Psoas muscle (tissue), 8 donors: Measurements from ENCODE around the gene DRICH1. TPM values are rescaled to one million over a fixed set of nuclear protein-coding genes. Genes with fewer than 3 reads are reported as not detected.

Experiments used
- ATAC-seq, 4 donors: fragments of 200-7000 bp; cut with Tn5 transposase; one replicate each; pipeline ENCODE4 v1.9.1; 2020; ENCODE audit warnings: moderate library complexity in 3 of 4, mild to moderate bottlenecking in 2 of 4
- DNase-seq, 2 donors: peaks; one replicate each; pipeline ENCODE4 v3.0.0-alpha.2; 2020
- H3K27ac ChIP-seq: fragments of 200-600 bp; one replicate; pipeline ENCODE4 v1.8.0; 2022
- H3K27me3 ChIP-seq, 3 donors: fragments of 200-600 bp in 1 of 3; one replicate each; pipeline versions ENCODE4 v1.6.1 to v1.8.0; 2013 to 2022; ENCODE audit warnings: low read length in 2 of 3, mild to moderate bottlenecking in 2 of 3, moderate library complexity in 1 of 3; ENCODE audit not compliant: insufficient read depth in 3 of 3
- H3K36me3 ChIP-seq, 2 donors: fragments of 200-600 bp in 1 of 2; one replicate each; pipeline versions ENCODE4 v1.6.1 to v1.8.0; 2013 to 2022; ENCODE audit warnings: low read depth in 1 of 2, mild to moderate bottlenecking in 1 of 2, moderate library complexity in 1 of 2; ENCODE audit not compliant: insufficient read depth in 1 of 2
- H3K4me1 ChIP-seq: fragments of 200-600 bp; one replicate; pipeline ENCODE4 v1.8.0; 2022
- H3K4me3 ChIP-seq: fragments of 200-600 bp; one replicate; pipeline ENCODE4 v1.8.0; 2022; ENCODE audit warnings: mild to moderate bottlenecking
- H3K9me3 ChIP-seq: fragments of 200-600 bp; one replicate; pipeline ENCODE4 v1.8.0; 2022
- CTCF ChIP-seq: fragments of 200-600 bp; IDR thresholded peaks from one replicate; pipeline ENCODE4 v1.8.0; 2022; ENCODE audit warnings: antibody characterized with exemption
- WGBS, 3 donors: extraction: QIAGEN DNeasy Blood & Tissue Kit; methylation state at CpG; one replicate each; pipeline versions ENCODE4 v1.1.6 to v1.1.7; 2013; 5-methylcytosine and 5-hydroxymethylcytosine counted together
- intact Hi-C, 2 donors: fragments of 100-400 bp; cut with DNase I; formaldehyde crosslinking; loops; one replicate each; pipeline versions ENCODE4 v1.11.0 to v1.14.2; 2022
- polyA plus RNA-seq, 3 donors: library from polyadenylated mRNA; stranded (reverse); fragments of 200-250 nt; gene quantifications; one replicate each; pipeline ENCODE4 v1.2.3, GENCODE V29; 2013
- total RNA-seq, 4 donors: library from RNA; stranded (reverse); fragmentation: NEBNext Ultra II Directional in 2 of 4; extraction: Animal tissue kit (Norgen Biotek cat#: 25700) in 2 of 4; gene quantifications; one replicate each; pipeline versions ENCODE4 v1.2.1 to v1.2.4, GENCODE V29; 2021 to 2023
- donor health status: healthy with polysubstance abuse.
- donor health status: DM: no; HTN: no; CAD: no; lungs with moderate emphysema.
- donor health status: Bipolar disorder and iron deficiency.
- donor health status: healthy.
- donor health status: DM: yes; HTN: yes; CAD: no.
- donor health status: DM: no; HTN: no; CAD: no.
- donor health status: DM: no; HTN: no; CAD: no.
- donor health status: DM: yes; HTN: yes; CAD: no.

Gene DRICH1
- total and polyA plus RNA-seq, 7 donors = 0.03 to 0.21 (median 0.07) TPM; not detected in 4

DNA sequence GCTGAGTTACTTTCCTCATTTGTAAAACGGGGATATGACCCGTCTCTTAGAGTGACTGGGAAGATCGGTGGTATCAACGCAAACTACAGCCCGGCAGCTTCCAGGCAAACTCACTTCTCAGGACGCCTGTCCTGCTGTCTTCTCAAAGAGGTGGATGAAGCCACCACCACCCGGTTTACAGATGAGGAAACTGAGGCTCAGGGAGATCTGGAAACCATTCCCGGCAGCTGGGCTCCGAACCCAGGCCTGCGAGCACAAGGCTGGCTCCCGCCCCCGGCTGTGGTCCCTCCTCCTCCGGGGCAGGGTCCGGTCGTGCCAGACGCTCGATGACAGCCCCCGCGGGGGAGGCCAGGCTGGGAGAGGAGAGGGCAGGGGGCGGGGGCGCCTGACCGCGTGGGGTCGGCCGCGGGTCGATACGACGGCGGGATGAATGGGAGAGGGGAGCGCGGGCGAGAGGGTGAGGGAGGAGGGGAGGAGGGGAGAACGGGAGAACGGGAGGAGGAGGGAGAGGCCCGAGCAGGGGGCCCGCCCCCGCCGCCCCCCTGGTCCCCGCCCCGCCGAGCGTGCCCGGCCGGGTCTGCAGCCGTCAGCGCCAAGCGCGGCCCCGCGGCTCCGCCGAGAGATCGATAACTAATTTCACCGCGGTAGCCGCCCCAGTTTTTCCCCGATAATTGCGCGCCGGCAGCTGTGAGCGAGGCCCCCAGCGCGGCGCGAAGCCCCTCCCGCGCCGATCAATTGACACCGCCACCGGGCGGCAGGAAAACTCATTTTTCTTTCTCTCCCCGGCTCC lies 66.0 kb downstream of the DRICH1 start:
- WGBS, 3 donors = 1 to 2% (median 1%) methylated on average over 35 to 71 of the region's 73 CpGs
- TF ChIP-seq CTCF = no peak
- peaks cover 0 to 43% (median 4%) of the 10 kb centered on the region in 3 donors for H3K27me3 ChIP-seq
- intact Hi-C loops = no loop called here
- no peak overlapping the region for H3K27ac ChIP-seq
- no peaks in the 10 kb centered on the region for H3K36me3 ChIP-seq
- H3K4me1 ChIP-seq = no peaks in the 10 kb centered on the region
- peak in 1 of 2 donors; percentile 43 for DNase-seq
- peak overlapping the region; percentile 55 for H3K4me3 ChIP-seq
- no peak for ATAC-seq
- no peaks in the 10 kb centered on the region for H3K9me3 ChIP-seq

DNA sequence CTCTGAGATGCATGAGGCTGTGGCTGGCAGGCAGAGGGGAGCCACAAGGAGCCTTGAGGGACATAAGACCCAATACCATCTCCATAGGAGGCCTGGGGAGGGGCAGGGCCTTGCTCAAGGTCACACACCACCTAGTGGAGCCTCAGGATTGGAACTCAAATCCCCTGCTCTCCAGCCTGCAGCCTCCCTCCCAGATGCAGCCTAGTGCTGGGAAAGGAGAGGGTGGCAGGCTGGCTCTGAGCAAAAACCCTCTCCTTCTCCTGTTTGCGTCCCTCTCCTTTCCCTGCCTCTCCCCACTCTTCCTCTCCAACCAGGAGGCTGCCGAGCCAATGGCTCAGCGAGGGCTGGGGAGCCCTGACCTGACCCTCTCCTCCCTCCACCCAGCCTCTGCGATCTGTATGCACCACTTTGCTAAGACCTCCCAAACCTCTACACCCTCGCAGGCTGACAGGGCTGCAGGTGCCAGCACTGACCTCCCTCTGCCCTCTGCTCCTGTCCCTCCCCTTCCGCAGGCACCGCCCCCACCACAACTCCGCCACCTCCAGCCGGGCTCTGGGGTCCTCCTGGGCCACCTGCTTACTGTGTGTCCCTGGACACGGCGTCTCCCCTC lies 66.7 kb downstream of the DRICH1 start:
- intact Hi-C loops = no loop called here
- Histone ChIP-seq H3K4me1 (no peaks in the 10 kb centered on the region), H3K9me3 (no peaks in the 10 kb centered on the region), H3K27ac (no peak overlapping the region), H3K36me3 (no peaks in the 10 kb centered on the region), H3K27me3 (peaks cover 0 to 43% (median 4%) of the 10 kb centered on the region in 3 donors), H3K4me3 (peak overlapping the region; percentile 55)
- peak in 1 of 2 donors; percentile 22 for DNase-seq
- WGBS, 3 donors = 11 to 23% (median 13%) methylated on average over 11 of the region's 11 CpGs
- ATAC-seq = peak in 2 of 4 donors; percentile 21 to 30
- no peak for TF ChIP-seq CTCF

GRCh38 chr22:23564276-23564675 lies 67.8 kb downstream of the DRICH1 start:
- Histone ChIP-seq H3K9me3 (no peaks in the 10 kb centered on the region), H3K36me3 (no peaks in the 10 kb centered on the region), H3K27ac (no peak overlapping the region), H3K27me3 (peaks cover 0 to 43% (median 4%) of the 10 kb centered on the region in 3 donors), H3K4me1 (no peaks in the 10 kb centered on the region), H3K4me3 (no peak overlapping the region)
- intact Hi-C loops = no loop called here
- TF ChIP-seq CTCF = no peak
- WGBS, 3 donors = 84 to 92% (median 91%) methylated on average over 7 of the region's 7 CpGs
- DNase-seq (peak in 1 of 2 donors; percentile 35), ATAC-seq (no peak)

GRCh38 chr22:23563111-23563510 lies 69.0 kb downstream of the DRICH1 start:
- H3K36me3 ChIP-seq = no peaks in the 10 kb centered on the region
- H3K4me3 ChIP-seq = no peak overlapping the region
- no peaks in the 10 kb centered on the region for H3K4me1 ChIP-seq
- intact Hi-C loops = no loop called here
- H3K27ac ChIP-seq = no peak overlapping the region
- ATAC-seq = no peak
- no peaks in the 10 kb centered on the region for H3K9me3 ChIP-seq
- TF ChIP-seq CTCF = no peak
- peak in 1 of 2 donors; percentile 2 for DNase-seq
- H3K27me3 ChIP-seq = peaks cover 0 to 43% (median 5%) of the 10 kb centered on the region in 3 donors
- WGBS, 3 donors = 90 to 92% (median 91%) methylated on average over 9 of the region's 9 CpGs
